Mesendoderm (in vitro differentiated cells): ENCODE measurements around the gene CREBL2.
"Not testable (repeated sequence)": the region's sequence is repeated elsewhere in the genome, so short reads cannot be mapped to it uniquely, and the experiment has no call there.

Experiments used
- DNase-seq: peaks from one replicate; pipeline ENCODE4 v3.0.0; 2013
- H2AK5ac ChIP-seq: 2 replicates; pipeline ENCODE4 v1.6.1; 2013; ENCODE audit warnings: low read length, inconsistent platforms
- H2BK120ac ChIP-seq: 2 replicates; pipeline ENCODE4 v1.6.1; 2013; ENCODE audit warnings: low read depth, mild to moderate bottlenecking, low read length, moderate library complexity, mixed read lengths
- H2BK15ac ChIP-seq: replicated peaks from 2 replicates; pipeline ENCODE4 v1.6.1; 2013; ENCODE audit warnings: low read depth, mild to moderate bottlenecking, moderate library complexity
- H2BK5ac ChIP-seq: 2 replicates; pipeline ENCODE4 v1.6.1; 2013; ENCODE audit warnings: low read length, inconsistent platforms
- H3K18ac ChIP-seq: 2 replicates; pipeline ENCODE4 v1.6.1; 2013; ENCODE audit warnings: mild to moderate bottlenecking, low read length, mixed read lengths
- H3K23ac ChIP-seq: one replicate; pipeline ENCODE4 v1.6.1; 2013; ENCODE audit warnings: low read length
- H3K27ac ChIP-seq: 2 replicates; pipeline ENCODE4 v1.5.1; 2013; ENCODE audit warnings: low read depth, mild to moderate bottlenecking, inconsistent platforms, low read length, moderate library complexity
- H3K27me3 ChIP-seq: 2 replicates; pipeline ENCODE4 v1.6.1; 2013; ENCODE audit warnings: low read length, control low read depth, mild to moderate bottlenecking, inconsistent platforms; ENCODE audit not compliant: insufficient read depth, poor library complexity
- H3K36me3 ChIP-seq: 2 replicates; pipeline ENCODE4 v1.6.1; 2013; ENCODE audit warnings: low read length, inconsistent platforms; ENCODE audit not compliant: control insufficient read depth, insufficient read depth
- H3K4ac ChIP-seq: one replicate; pipeline ENCODE4 v1.6.1; 2013; ENCODE audit warnings: low read depth, mild to moderate bottlenecking, low read length, moderate library complexity
- H3K4me1 ChIP-seq: 2 replicates; pipeline ENCODE4 v1.6.1; 2013; ENCODE audit warnings: low read depth, low read length, inconsistent platforms; ENCODE audit not compliant: control insufficient read depth
- H3K4me2 ChIP-seq: 2 replicates; pipeline ENCODE4 v1.6.1; 2013; ENCODE audit warnings: low read length
- H3K4me3 ChIP-seq: 2 replicates; pipeline ENCODE4 v1.5.1; 2013; ENCODE audit warnings: mild to moderate bottlenecking, low read length
- H3K56ac ChIP-seq: one replicate; pipeline ENCODE4 v1.6.1; 2013; ENCODE audit warnings: low read length
- H3K79me1 ChIP-seq: 2 replicates; pipeline ENCODE4 v1.6.1; 2013; ENCODE audit warnings: low read length, inconsistent platforms
- H3K79me2 ChIP-seq: 2 replicates; pipeline ENCODE4 v1.6.1; 2013; ENCODE audit warnings: mild to moderate bottlenecking, low read length; ENCODE audit not compliant: control insufficient read depth, insufficient read depth
- H3K9ac ChIP-seq: 2 replicates; pipeline ENCODE4 v1.6.1; 2013; ENCODE audit warnings: low read length, inconsistent platforms
- H4K5ac ChIP-seq: one replicate; pipeline ENCODE4 v1.6.1; 2013; ENCODE audit warnings: low read length
- H4K8ac ChIP-seq: one replicate; pipeline ENCODE4 v1.6.1; 2013; ENCODE audit warnings: low read depth, mild to moderate bottlenecking, control low read depth, low read length, moderate library complexity
- WGBS: extraction: QIAGEN DNeasy Blood & Tissue Kit; methylation state at CpG from one replicate; pipeline ENCODE4 v1.1.7; 2013; ENCODE audit warnings: low lambda C conversion rate, missing lambda C conversion rate; ENCODE audit not compliant: insufficient coverage; ENCODE audit errors: extremely low coverage; 5-methylcytosine and 5-hydroxymethylcytosine counted together

Gene CREBL2

DNA sequence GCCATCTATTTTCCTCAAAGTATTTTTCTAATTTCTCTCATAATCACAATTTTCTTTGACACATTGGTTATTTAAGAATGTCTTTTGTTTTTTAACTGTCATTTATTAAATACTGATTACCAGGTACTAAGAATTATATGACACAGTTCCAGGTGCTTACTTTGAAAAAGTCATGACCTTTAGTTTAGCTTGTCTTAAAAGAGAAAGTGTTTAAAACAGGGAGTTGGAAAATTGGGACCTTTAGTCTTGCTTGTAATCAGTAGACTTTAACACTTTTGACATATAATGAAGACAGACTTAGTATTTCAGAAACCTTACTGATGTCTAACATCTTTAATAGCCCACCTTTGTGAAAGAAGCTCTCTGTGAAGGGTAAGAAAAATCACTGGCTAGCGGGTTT, 19.2 kb downstream of the CREBL2 start:
- H4K5ac ChIP-seq: no peak overlapping the region
- WGBS: no CpG with 5 or more reads among the region's 1 CpG
- no peak overlapping the region for H2BK120ac ChIP-seq
- DNase-seq: no peak
- no peaks in the 10 kb centered on the region for H3K79me1 ChIP-seq
- H3K4me1 ChIP-seq: no peaks in the 10 kb centered on the region
- no peak overlapping the region for H3K4me2 ChIP-seq
- no peak overlapping the region for H2BK5ac ChIP-seq
- no peak overlapping the region for H3K9ac ChIP-seq
- H3K18ac ChIP-seq: no peak overlapping the region
- no peaks in the 10 kb centered on the region for H3K27me3 ChIP-seq
- no peak overlapping the region for H3K4me3 ChIP-seq
- no peak overlapping the region for H2AK5ac ChIP-seq
- H2BK15ac ChIP-seq: no peak overlapping the region
- no peaks in the 10 kb centered on the region for H3K36me3 ChIP-seq
- no peak overlapping the region for H3K23ac ChIP-seq
- H3K56ac ChIP-seq: no peak overlapping the region
- H3K27ac ChIP-seq: no peak overlapping the region
- H3K79me2 ChIP-seq: no peaks in the 10 kb centered on the region
- H4K8ac ChIP-seq: no peak overlapping the region
- H3K4ac ChIP-seq: no peak overlapping the region

DNA sequence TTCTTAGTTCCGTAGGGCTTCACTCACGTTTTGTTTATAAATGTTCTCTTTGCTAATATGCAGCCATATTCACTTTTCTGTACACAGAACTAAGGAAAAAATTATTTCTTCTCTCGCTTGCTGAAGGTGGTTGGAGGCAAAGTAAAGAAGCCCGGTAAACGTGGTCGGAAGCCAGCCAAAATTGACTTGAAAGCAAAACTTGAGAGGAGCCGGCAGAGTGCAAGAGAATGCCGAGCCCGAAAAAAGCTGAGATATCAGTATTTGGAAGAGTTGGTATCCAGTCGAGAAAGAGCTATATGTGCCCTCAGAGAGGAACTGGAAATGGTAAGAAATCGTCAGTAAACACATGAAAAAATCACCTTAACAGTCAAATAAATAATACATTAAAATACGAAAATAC, 24.0 kb downstream of the CREBL2 start:
- Histone ChIP-seq H3K36me3 (no peaks in the 10 kb centered on the region), H3K79me1 (no peaks in the 10 kb centered on the region), H3K23ac (no peak overlapping the region), H4K5ac (no peak overlapping the region), H3K27me3 (no peaks in the 10 kb centered on the region), H2BK120ac (no peak overlapping the region), H3K4me3 (no peak overlapping the region), H3K4ac (no peak overlapping the region), H2BK5ac (no peak overlapping the region), H3K18ac (no peak overlapping the region), H3K9ac (no peak overlapping the region), H2AK5ac (no peak overlapping the region), H3K79me2 (no peaks in the 10 kb centered on the region), H3K4me1 (no peaks in the 10 kb centered on the region), H3K27ac (no peak overlapping the region), H3K56ac (no peak overlapping the region), H2BK15ac (no peak overlapping the region), H3K4me2 (no peak overlapping the region), H4K8ac (no peak overlapping the region)
- no peak for DNase-seq
- WGBS: no CpG with 5 or more reads among the region's 12 CpGs

DNA sequence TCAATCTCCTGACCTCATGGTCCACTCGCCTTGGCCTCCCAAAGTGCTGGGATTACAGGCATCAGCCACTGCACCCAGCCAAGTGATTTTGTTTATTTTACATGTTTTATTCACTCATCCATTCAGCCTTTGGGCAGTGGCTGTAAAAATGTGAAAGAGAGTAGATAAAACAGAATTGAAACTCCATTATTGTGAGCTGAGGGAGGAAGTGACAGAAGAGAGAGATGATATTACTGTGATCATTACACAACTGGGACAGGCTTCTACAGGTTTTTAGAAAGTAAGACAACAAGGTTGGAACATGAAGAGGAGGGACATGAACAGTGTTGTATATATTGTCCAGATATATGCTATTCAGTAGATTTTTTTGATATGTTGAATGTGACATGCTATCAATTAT, 25.0 kb downstream of the CREBL2 start:
- no CpG with 5 or more reads among the region's 1 CpG for whole genome bisulfite sequencing
- no peak overlapping the region for H3K9ac ChIP-seq
- no peaks in the 10 kb centered on the region for H3K36me3 ChIP-seq
- H4K5ac ChIP-seq: no peak overlapping the region
- no peaks in the 10 kb centered on the region for H3K79me2 ChIP-seq
- no peak overlapping the region for H2AK5ac ChIP-seq
- no peak overlapping the region for H3K23ac ChIP-seq
- no peak overlapping the region for H2BK120ac ChIP-seq
- no peak overlapping the region for H3K4ac ChIP-seq
- H2BK5ac ChIP-seq: no peak overlapping the region
- H3K56ac ChIP-seq: no peak overlapping the region
- H3K79me1 ChIP-seq: no peaks in the 10 kb centered on the region
- no peak overlapping the region for H3K4me3 ChIP-seq
- H3K27ac ChIP-seq: no peak overlapping the region
- no peak overlapping the region for H3K18ac ChIP-seq
- DNase-seq: no peak
- H3K4me1 ChIP-seq: no peaks in the 10 kb centered on the region
- H3K27me3 ChIP-seq: no peaks in the 10 kb centered on the region
- no peak overlapping the region for H2BK15ac ChIP-seq
- no peak overlapping the region for H3K4me2 ChIP-seq
- no peak overlapping the region for H4K8ac ChIP-seq

DNA sequence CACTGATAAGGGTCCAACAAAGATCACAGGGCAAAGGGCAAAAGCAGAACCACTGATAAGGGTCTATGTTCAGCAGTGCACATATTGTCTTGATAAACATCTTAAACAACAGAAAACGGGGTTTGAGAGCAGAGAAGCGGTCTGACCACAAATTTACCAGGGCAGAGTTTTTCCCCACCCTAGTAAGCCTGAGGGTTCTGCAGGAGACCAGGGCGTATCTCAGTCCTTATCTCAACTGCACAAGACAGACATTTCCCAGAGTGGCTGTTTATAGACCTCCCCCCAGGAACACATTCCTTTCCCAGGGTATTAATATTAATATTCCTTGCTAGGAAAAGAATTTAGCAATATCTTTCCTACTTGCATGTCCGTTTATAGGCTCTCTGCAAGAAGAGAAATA, 28.3 kb downstream of the CREBL2 start:
- not testable (repeated sequence) for H4K8ac ChIP-seq, H3K79me1 ChIP-seq, H3K27ac ChIP-seq, H3K4me2 ChIP-seq, H3K79me2 ChIP-seq, H3K18ac ChIP-seq, H3K56ac ChIP-seq, H3K9ac ChIP-seq, H2BK15ac ChIP-seq, H3K23ac ChIP-seq, H3K27me3 ChIP-seq, H3K4ac ChIP-seq, H2BK120ac ChIP-seq, H3K4me3 ChIP-seq, H2AK5ac ChIP-seq, H3K4me1 ChIP-seq, H4K5ac ChIP-seq, H2BK5ac ChIP-seq, DNase-seq, H3K36me3 ChIP-seq
- no CpG with 5 or more reads among the region's 4 CpGs for WGBS

DNA sequence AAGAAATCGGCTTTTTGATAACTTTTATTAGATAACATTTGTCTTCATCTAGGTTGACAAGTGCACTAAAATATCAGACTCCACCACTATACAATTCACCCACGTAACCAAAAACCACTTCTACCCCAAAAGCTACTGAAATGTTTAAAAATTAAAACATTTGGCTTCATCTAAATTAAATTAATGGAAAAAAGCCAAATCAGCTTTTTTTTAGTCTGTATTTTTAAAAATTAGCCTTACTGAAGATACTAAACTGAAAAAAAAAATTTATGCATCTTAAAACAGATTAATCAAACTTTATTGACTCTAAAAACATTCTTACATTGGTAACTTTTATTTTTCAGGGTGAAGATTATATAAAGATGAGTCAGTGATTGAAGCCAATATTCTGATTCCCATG, 30.0 kb downstream of the CREBL2 start:
- H2AK5ac ChIP-seq: no peak overlapping the region
- 100% methylated on average over 1 of the region's 2 CpGs for WGBS

DNA sequence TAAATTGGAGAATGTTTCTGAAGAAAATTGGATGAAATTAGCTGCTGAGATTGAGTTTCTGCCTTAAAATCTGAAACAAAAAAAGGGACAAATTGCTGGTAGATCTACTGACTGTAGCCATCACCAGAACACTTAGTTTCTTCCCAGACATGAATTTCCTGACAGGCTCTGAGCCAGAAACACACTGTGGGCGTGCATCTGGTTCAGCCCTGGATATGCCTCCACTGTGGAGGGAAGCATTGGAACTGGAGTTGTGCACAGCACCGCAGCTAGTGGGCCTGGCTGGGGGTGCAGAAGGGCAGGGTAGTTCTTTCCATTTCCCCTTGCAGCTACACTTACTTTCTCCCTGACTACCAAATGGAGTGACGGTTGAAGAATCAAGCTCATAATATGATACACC, 31.2 kb downstream of the CREBL2 start:
- Histone ChIP-seq H3K4me1 (no peaks in the 10 kb centered on the region), H3K27ac (no peak overlapping the region), H3K27me3 (no peaks in the 10 kb centered on the region), H4K8ac (no peak overlapping the region), H3K4me3 (no peak overlapping the region), H4K5ac (no peak overlapping the region), H3K56ac (no peak overlapping the region), H3K4ac (no peak overlapping the region), H2BK5ac (no peak overlapping the region), H2AK5ac (no peak overlapping the region), H3K36me3 (no peaks in the 10 kb centered on the region), H3K23ac (no peak overlapping the region), H3K9ac (no peak overlapping the region), H3K4me2 (no peak overlapping the region), H3K18ac (no peak overlapping the region), H3K79me2 (no peaks in the 10 kb centered on the region), H3K79me1 (no peaks in the 10 kb centered on the region), H2BK15ac (no peak overlapping the region), H2BK120ac (no peak overlapping the region)
- no CpG with 5 or more reads among the region's 3 CpGs for WGBS
- no peak for DNase-seq

More for the DNA sequence above, 30.0 kb downstream of the CREBL2 start:
- H4K5ac ChIP-seq: no peak overlapping the region
- H3K4ac ChIP-seq: no peak overlapping the region
- H2BK5ac ChIP-seq: no peak overlapping the region
- no peak overlapping the region for H3K23ac ChIP-seq
- H3K4me2 ChIP-seq: no peak overlapping the region
- H2BK120ac ChIP-seq: no peak overlapping the region
- H3K79me2 ChIP-seq: no peaks in the 10 kb centered on the region
- H3K79me1 ChIP-seq: no peaks in the 10 kb centered on the region
- no peak overlapping the region for H4K8ac ChIP-seq
- no peaks in the 10 kb centered on the region for H3K36me3 ChIP-seq
- H3K9ac ChIP-seq: no peak overlapping the region
- no peaks in the 10 kb centered on the region for H3K4me1 ChIP-seq
- H3K27ac ChIP-seq: no peak overlapping the region
- no peak overlapping the region for H2BK15ac ChIP-seq
- H3K56ac ChIP-seq: no peak overlapping the region
- H3K4me3 ChIP-seq: no peak overlapping the region
- DNase-seq: no peak
- H3K18ac ChIP-seq: no peak overlapping the region
- no peaks in the 10 kb centered on the region for H3K27me3 ChIP-seq
